WERI-Rb-1 (cell line): Measurements from ENCODE around the gene TRIM9.

Experiments
- DNase-seq: peaks from one replicate; pipeline ENCODE4 v3.0.0-alpha.2; 2020
- H3K27ac ChIP-seq: fragments of 250-450 bp; sonication (Bioruptor Pico); 2 replicates; pipeline ENCODE4 v1.5.1; 2020; ENCODE audit warnings: mild to moderate bottlenecking, moderate library complexity
- H3K27me3 ChIP-seq: fragments of 250-450 bp; sonication (Bioruptor Pico); 2 replicates; pipeline ENCODE4 v1.5.1; 2021; ENCODE audit warnings: mild to moderate bottlenecking, low read depth, moderate library complexity; ENCODE audit not compliant: insufficient read depth, severe bottlenecking
- H3K36me3 ChIP-seq: fragments of 250-450 bp; sonication (Bioruptor Pico); 2 replicates; pipeline ENCODE4 v1.5.1; 2020; ENCODE audit warnings: mild to moderate bottlenecking, moderate library complexity
- H3K4me3 ChIP-seq: 2 replicates; pipeline ENCODE4 v1.5.1; 2011; ENCODE audit warnings: low read depth, mild to moderate bottlenecking, control low read depth, low read length
- H3K9me3 ChIP-seq: fragments of 250-450 bp; sonication (Bioruptor Pico); 2 replicates; pipeline ENCODE4 v1.5.1; 2021; ENCODE audit warnings: mild to moderate bottlenecking, moderate library complexity; ENCODE audit not compliant: severe bottlenecking
- CTCF ChIP-seq: IDR thresholded peaks from 2 replicates; pipeline ENCODE4 v1.5.1; 2011; ENCODE audit warnings: low read depth, mild to moderate bottlenecking, control low read depth, inconsistent platforms, low read length

Gene TRIM9

DNA sequence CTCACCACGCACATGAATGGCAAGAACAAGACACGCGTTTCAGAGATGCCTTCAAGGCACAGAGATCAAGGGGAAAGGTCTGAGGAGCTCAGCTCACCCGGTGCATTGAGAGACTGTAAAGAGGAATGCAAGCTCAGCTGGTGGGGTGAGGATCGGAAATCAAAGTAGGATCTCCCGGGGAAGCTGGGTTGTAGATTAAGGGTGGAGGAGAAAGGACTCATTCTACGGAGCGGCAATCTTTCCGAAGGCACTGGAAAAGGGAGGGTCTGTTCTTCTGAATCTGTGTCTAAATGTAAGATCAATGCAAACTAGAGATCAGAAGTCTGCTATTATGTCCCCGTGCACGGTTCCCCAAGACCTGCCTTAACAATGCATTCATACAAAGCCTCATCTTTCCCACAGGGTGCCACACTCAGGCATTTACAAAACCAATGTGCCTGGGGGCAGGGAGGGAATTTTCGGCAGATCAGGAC, 109.0 kb downstream of the TRIM9 start:
- DNase-seq: no peak
- Histone ChIP-seq H3K27me3 (no peaks in the 10 kb centered on the region), H3K27ac (no peak overlapping the region), H3K9me3 (no peaks in the 10 kb centered on the region), H3K36me3 (no peaks in the 10 kb centered on the region), H3K4me3 (no peak overlapping the region)
- TF ChIP-seq CTCF: no peak

GRCh38 chr14:50985124-50985858, 109.6 kb downstream of the TRIM9 start:
- no peak for DNase-seq
- no peak overlapping the region for H3K27ac ChIP-seq
- no peak overlapping the region for H3K4me3 ChIP-seq
- no peak for TF ChIP-seq CTCF
- no peaks in the 10 kb centered on the region for H3K27me3 ChIP-seq
- H3K36me3 ChIP-seq: no peaks in the 10 kb centered on the region
- no peaks in the 10 kb centered on the region for H3K9me3 ChIP-seq

DNA sequence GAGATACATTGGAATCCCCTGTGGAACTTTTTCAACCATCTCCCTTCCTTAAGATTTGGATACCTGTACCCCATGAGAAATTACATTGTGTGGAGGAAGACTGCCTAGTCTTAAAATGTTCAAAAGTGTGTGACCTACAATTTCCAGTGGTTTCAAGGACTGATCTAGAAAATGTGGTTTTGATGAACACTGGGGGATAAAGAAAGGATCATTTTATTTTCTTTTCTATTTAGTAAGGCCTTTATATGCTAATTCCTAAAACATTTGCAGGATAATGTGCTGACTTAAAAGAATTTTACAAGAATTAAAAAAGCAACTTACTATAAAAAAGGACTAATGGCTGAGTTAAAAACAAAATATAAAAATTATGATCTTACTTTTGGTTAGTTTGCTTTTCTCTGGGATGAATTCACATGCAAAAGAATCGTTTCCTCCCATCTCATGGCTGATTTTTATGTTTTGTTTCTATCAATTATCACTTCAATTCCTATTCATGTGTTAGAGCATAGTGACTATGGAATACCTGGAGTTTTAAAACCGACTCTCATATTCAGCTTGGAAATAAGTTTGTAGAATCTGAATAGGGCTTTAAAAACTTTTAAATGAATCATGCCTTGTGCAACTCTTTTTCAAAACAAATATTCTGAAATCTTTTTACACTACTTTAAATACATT, 110.7 kb downstream of the TRIM9 start:
- no peaks in the 10 kb centered on the region for H3K36me3 ChIP-seq
- no peaks in the 10 kb centered on the region for H3K27me3 ChIP-seq
- H3K4me3 ChIP-seq: no peak overlapping the region
- H3K27ac ChIP-seq: no peak overlapping the region
- TF ChIP-seq CTCF: no peak
- DNase-seq: no peak
- H3K9me3 ChIP-seq: no peaks in the 10 kb centered on the region

DNA sequence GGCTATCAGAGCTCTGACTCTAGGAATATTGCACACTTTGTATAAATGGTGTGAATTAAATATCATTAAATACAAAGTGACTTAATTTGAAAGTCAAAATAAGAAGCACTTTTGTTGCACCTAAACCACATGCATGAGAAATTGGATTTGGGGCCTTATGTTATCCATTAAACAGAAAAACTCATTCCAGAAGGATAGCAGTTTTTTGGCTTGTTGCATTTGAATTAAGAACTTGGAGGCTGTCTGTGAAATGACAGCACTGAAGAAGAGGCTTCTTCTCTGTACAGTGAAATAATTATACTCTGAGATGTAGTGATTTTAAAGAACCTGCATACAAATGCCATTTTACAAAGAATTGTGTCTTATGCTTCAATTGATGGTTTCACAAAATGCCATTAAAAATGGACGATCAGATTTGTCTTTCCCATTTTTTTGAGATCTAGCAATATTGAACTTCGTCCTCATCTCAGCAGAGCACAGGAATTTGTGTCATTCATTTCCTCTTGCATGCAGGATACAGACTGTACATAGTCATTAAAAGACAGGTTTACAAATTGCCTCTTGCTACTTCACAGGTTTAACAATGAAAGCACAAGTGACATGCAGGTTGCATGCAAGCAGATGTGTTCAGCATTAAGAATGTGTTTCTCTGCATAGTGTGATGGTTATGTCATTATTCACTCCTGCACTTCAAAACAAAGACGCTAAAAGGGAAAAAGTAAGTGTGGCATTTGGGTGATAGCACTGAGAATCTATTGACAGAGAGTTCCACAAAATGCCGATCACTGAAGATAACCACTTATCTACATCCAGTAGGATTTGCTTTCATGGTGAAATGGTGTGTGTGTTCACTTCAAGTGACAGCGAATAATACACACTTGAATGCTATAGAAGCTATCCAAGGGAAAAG, 114.7 kb downstream of the TRIM9 start:
- Histone ChIP-seq H3K27ac (no peak overlapping the region), H3K27me3 (no peaks in the 10 kb centered on the region), H3K36me3 (no peaks in the 10 kb centered on the region), H3K9me3 (no peaks in the 10 kb centered on the region), H3K4me3 (no peak overlapping the region)
- DNase-seq: no peak
- no peak for TF ChIP-seq CTCF

GRCh38 chr14:50978888-50979287, 116.0 kb downstream of the TRIM9 start:
- no peak for DNase-seq
- Histone ChIP-seq H3K27me3 (no peaks in the 10 kb centered on the region), H3K27ac (no peak overlapping the region), H3K4me3 (no peak overlapping the region), H3K9me3 (no peaks in the 10 kb centered on the region), H3K36me3 (no peaks in the 10 kb centered on the region)
- TF ChIP-seq CTCF: no peak
